Measurements from ENCODE around the gene STRA6.

Gene STRA6

DNA sequence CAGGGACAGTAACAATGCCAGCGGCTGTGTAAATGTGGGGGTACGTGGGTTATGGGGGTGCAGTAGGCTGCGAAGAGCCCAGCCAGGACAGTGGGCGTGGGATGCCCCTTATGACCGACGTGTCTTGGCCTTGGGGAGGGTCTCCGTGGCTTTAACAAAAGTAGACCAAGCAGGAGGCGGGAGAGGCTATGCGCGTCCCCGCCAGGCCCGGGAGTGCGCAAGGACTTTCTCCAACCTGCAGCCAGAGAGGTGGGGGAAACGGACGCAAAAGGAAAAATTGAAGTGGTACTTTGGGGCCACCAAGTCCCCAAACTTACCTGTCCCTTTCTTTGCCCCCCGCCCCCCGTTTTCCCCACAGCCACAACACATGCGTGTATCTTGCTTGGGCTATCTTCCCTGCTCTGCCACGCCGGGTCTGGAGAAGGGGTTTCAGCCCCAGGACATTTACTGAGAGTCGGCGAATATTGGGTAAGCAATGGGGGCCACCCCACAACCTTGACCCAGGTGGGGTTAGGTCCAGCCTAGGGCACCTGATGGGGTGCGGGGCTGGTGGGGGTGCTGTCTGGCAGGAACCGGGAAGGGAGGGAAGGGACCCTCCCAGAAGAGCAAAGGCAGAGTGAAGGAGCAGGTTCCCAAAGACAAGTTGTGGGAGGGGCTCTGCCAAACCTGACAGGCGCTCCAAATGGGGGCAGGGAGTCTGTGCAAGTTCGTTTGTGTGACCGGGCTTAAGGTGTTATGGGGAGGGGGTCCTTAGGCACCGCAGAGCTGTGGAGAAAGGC is 71.5 kb downstream of the STRA6 start:
- no peak for DNase-seq

DNA sequence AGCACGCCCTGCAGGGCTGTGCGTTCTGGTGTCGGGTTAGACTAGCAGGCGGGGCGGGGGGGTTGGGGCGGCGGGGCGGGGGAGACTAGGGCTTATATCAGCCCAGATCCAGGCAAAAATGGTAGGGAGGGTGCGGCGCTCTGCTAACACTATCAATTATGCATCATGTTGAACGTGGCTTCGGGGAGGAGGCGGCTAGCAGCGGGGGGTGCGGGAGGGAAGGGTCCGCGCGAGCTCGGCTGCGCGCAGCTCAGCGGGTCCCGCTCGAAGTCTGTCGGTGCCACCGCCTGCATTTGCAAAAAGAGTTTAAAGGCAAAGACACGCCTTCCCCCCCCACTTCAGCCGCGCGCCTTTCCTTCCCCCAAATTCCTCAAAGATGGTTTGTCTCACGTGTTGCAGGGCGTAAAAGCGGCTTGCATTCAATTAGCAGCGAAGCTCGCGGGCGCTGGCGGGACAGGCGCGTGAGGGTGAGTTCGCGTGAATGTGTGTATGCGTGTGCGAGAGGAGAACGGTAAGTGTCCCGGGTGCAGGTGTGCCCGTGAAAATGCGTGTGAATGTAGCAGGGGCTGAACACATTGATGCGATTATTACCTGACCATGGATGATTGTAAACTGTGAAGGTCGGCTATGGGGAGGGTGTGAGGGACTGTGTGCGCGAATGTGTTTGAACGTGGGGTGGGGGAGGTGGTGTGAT is 72.3 kb downstream of the STRA6 start, which contains the start of gene ISLR2:
Gene ISLR2 (plus strand): TSS at position 432 of the 694 bp plus-strand sequence. CDS start 2,169 bp downstream, outside the sequence.
- DNase-seq: no peak

DNA sequence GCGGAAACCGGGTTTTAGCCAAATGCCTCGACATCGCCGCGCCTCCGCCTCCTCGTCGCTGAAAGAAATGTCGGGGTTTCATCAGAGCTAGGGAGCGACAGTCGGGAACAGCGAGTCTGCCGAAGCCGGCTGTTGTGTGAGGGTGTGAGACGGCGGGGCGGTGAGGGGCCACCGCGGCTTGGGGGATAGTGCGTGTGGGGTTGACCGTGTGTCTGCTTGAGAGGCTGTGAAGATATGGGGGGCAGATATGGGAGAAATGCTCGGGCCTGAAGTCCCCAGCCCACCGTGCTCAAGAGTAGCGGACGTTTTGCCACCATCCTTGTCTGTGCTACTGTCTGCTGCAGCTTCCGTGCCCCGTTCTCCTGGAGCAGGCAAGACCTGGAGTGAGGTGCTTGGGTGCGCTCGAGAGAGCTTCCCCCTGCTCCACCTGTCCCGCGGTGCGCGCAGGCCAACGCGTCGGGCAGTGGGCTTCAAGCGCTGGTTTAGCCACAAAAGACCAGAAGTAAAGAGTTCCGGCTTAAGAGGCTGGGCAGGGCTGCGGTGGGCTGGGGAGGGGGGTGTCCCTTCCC is 72.9 kb downstream of the STRA6 start:
- DNase-seq: no peak

All from CD4-positive, alpha-beta T cell treated with Interleukin-21 for 1 hour (primary cell).